SK-N-SH (cell line): ENCODE measurements around the gene ERC2.

Source experiments
- CTCF ChIP-seq: fragments of 200-600 bp; sonication (generic); IDR thresholded peaks from 2 replicates; pipeline ENCODE4 v1.6.1; 2017; ENCODE audit warnings: antibody characterized with exemption, mild to moderate bottlenecking, moderate library complexity
- ELF1 ChIP-seq: IDR thresholded peaks from 2 replicates; pipeline ENCODE4 v1.4.0; 2012
- EP300 ChIP-seq, 2 experiments: IDR thresholded peaks; 2 replicates each; pipeline versions ENCODE4 v1.4.0 to v1.6.1; 2012; ENCODE audit warnings: borderline replicate concordance in 1 of 2, low read depth in 1 of 2, low read length in 1 of 2
- EZH2phosphoT487 ChIP-seq: fragments of 200-600 bp; sonication (generic); IDR thresholded peaks from 2 replicates; pipeline ENCODE4 v1.6.1; 2017; ENCODE audit warnings: low read depth, mixed run types, mild to moderate bottlenecking, antibody characterized with exemption, moderate library complexity, borderline replicate concordance
- FOXJ3 ChIP-seq: sonication (generic); formaldehyde crosslinking; IDR thresholded peaks from 2 replicates; pipeline ENCODE4 v1.5.1; 2020; ENCODE audit warnings: mild to moderate bottlenecking, missing genetic modification reagents
- MEF2A ChIP-seq: IDR thresholded peaks from 2 replicates; pipeline ENCODE4 v1.4.0; 2012; ENCODE audit warnings: low read depth, borderline replicate concordance
- NFIC ChIP-seq: IDR thresholded peaks from 2 replicates; pipeline ENCODE4 v1.4.0; 2012; ENCODE audit warnings: borderline replicate concordance
- NRF1 ChIP-seq: IDR thresholded peaks from 2 replicates; pipeline ENCODE4 v1.6.1; 2012; ENCODE audit warnings: low read depth, mild to moderate bottlenecking, low read length
- POLR2AphosphoS5 ChIP-seq: IDR thresholded peaks from 2 replicates; pipeline ENCODE4 v1.6.1; 2012; ENCODE audit warnings: low read depth, low read length
- SMC3 ChIP-seq: IDR thresholded peaks from 2 replicates; pipeline ENCODE4 v1.6.1; 2012; ENCODE audit warnings: low read depth, low read length, improper control_type of control experiment
- YY1 ChIP-seq: IDR thresholded peaks from 2 replicates; pipeline ENCODE4 v1.4.0; 2012; ENCODE audit warnings: low read depth, mild to moderate bottlenecking
- TF ChIP-seq, protein P1 (sequence below): fragments of 150-350 bp; IDR thresholded peaks from 2 replicates; pipeline ENCODE4 v1.6.1; 2017; ENCODE audit warnings: antibody characterized with exemption, low read length, low read depth, borderline replicate concordance
- TF ChIP-seq, protein P2 (sequence below): IDR thresholded peaks from 2 replicates; pipeline ENCODE4 v1.4.0; 2012; ENCODE audit warnings: low read depth, borderline replicate concordance
- TF ChIP-seq, protein P3 (sequence below): IDR thresholded peaks from 2 replicates; pipeline ENCODE4; 2012

GRCh38 chr3:56248021-56248420 is 220.2 kb downstream of the ERC2 start:
- TF ChIP-seq, protein P1, sequence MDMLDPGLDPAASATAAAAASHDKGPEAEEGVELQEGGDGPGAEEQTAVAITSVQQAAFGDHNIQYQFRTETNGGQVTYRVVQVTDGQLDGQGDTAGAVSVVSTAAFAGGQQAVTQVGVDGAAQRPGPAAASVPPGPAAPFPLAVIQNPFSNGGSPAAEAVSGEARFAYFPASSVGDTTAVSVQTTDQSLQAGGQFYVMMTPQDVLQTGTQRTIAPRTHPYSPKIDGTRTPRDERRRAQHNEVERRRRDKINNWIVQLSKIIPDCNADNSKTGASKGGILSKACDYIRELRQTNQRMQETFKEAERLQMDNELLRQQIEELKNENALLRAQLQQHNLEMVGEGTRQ = no peak
- TF ChIP-seq NRF1 (no peak), EZH2phosphoT487 (no peak), FOXJ3 (CRISPR knock-in tag) (no peak), CTCF (no peak), ELF1 (no peak), SMC3 (no peak), EP300 (IDR thresholded peaks at IDR 0.05; ENCODE audit: borderline replicate concordance in 1 of 2, low read depth in 1 of 2, low read length in 1 of 2) (no peak), MEF2A (no peak), YY1 (no peak), POLR2AphosphoS5 (no peak), NFIC (no peak)
- TF ChIP-seq, protein P2, sequence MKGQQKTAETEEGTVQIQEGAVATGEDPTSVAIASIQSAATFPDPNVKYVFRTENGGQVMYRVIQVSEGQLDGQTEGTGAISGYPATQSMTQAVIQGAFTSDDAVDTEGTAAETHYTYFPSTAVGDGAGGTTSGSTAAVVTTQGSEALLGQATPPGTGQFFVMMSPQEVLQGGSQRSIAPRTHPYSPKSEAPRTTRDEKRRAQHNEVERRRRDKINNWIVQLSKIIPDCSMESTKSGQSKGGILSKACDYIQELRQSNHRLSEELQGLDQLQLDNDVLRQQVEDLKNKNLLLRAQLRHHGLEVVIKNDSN = no peak
- TF ChIP-seq, protein P3, sequence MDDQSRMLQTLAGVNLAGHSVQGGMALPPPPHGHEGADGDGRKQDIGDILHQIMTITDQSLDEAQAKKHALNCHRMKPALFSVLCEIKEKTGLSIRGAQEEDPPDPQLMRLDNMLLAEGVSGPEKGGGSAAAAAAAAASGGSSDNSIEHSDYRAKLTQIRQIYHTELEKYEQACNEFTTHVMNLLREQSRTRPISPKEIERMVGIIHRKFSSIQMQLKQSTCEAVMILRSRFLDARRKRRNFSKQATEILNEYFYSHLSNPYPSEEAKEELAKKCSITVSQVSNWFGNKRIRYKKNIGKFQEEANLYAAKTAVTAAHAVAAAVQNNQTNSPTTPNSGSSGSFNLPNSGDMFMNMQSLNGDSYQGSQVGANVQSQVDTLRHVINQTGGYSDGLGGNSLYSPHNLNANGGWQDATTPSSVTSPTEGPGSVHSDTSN = no peak
